Right lobe of liver (tissue), 4 donors: ENCODE measurements around the gene RNGTT.

Experiments used
- CTCF ChIP-seq, 4 donors: fragments of 200-600 bp in 3 of 4; fragments of 450-650 bp in 1 of 4; IDR thresholded peaks; one replicate each; pipeline versions ENCODE4 v1.5.1 to v1.8.0; 2016 to 2022; ENCODE audit warnings: antibody characterized with exemption in 4 of 4, mild to moderate bottlenecking in 2 of 4
- POLR2A ChIP-seq: fragments of 450-650 bp; IDR thresholded peaks from one replicate; pipeline ENCODE4 v1.6.1; 2017; ENCODE audit warnings: antibody characterized with exemption, mild to moderate bottlenecking
- donor health status: DM: no; HTN: no; CAD: no.
- donor health status: DM: no; HTN: no; CAD: no.
- donor health status: DM: no; HTN: yes; CAD: no.

GRCh38 chr6:89008815-89009374, 45.5 kb upstream of the RNGTT start:
- no peak for TF ChIP-seq CTCF (IDR thresholded peaks at IDR 0.05)
- TF ChIP-seq POLR2A, result no peak
